Activated naive CD4-positive, alpha-beta T cell treated with anti-CD3 and anti-CD28 coated beads, Interleukin-2, amount 10 ng/mL, durations not matched to agents 7 days and 5 days (primary cell): ENCODE measurements around the gene TXNDC2.
A peak's percentile ranks its signal among the peaks of the same experiment; 100 is the strongest.

ENCODE experiments used
- CTCF ChIA-PET: fragments of 350-600 bp; sonication (Branson Sonifier 250); formaldehyde crosslinking; loops from one replicate; lab custom pipeline; 2021; ENCODE audit warnings: antibody characterized with exemption; lab: Charles Lee
- DNase-seq: peaks from one replicate; pipeline ENCODE4 v3.0.0-alpha.2; 2020
- H3K27ac Mint-ChIP-seq: one replicate; pipeline ENCODE4 v1.8.0; 2021; ENCODE audit warnings: mild to moderate bottlenecking, moderate library complexity, mixed read lengths
- H3K27me3 Mint-ChIP-seq: one replicate; pipeline ENCODE4 v1.8.0; 2021; ENCODE audit warnings: mild to moderate bottlenecking, mixed read lengths
- H3K36me3 Mint-ChIP-seq: one replicate; pipeline ENCODE4 v1.8.0; 2021; ENCODE audit warnings: mixed read lengths
- H3K4me1 Mint-ChIP-seq: one replicate; pipeline ENCODE4 v1.8.0; 2021; ENCODE audit warnings: mixed read lengths
- H3K4me3 Mint-ChIP-seq: one replicate; pipeline ENCODE4 v1.8.0; 2021; ENCODE audit warnings: mild to moderate bottlenecking, moderate library complexity, mixed read lengths
- H3K9me3 Mint-ChIP-seq: one replicate; pipeline ENCODE4 v1.8.0; 2021; ENCODE audit warnings: mixed read lengths

The TXNDC2 gene

DNA sequence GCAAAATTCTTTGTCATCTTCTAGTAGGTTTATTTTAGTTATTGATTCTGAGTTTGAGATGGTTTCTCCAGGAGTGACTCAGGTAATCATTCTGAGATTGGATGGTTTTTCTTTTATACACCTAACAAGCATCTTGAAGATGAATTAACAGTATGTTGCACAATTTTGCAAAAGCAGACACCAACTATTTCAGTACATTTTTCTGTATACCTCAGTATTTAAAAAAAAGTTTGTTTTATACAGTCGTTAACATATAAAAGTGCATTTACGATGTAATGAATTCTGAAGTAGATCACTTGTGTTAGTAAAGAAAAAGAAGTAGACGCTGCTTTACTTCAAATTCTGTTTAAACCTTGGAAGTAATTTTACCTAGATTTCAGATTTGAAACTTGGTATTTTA lies 31.0 kb downstream of the TXNDC2 start:
- Mint-ChIP-seq H3K27me3 (peaks cover 4% of the 10 kb centered on the region), H3K36me3 (peaks cover 3% of the 10 kb centered on the region), H3K27ac (no peak overlapping the region), H3K4me3 (peak overlapping the region; percentile 85), H3K4me1 (peaks cover 32% of the 10 kb centered on the region), H3K9me3 (peaks cover 2% of the 10 kb centered on the region)
- no peak for DNase-seq
- CTCF ChIA-PET, result no interaction called here

DNA sequence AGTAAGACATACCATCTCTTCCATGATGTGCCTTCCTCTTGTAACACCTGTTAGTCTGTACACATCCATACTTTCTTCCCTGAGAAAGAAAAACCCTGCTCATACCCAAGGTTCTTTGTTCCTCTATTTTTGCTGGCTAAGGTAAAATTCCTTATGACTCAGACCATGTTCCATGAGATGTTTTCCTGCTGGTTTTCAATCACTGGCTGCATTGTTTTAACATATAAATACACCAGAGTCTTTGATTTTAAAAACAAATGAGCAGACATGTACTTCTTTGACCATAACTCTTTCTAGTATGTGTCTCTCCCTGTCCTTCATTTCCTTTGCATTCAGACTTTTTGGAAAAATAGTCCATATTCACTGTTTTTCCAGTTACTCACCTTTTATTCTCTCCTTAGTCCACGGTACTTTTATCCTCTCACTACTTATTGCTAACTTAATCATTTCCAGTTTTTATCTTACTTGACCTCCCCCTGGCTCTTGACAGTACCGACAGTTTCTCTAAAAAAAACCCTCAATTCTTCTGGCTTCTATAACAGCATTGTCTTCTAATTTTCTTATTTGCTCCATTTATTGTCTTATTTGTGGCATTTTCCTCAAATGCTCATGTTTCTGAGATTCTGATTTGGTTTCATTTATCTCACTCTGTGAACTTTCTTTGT lies 32.4 kb downstream of the TXNDC2 start:
- H3K9me3 Mint-ChIP-seq, result no peaks in the 10 kb centered on the region
- peaks cover 35% of the 10 kb centered on the region for H3K4me1 Mint-ChIP-seq
- CTCF ChIA-PET, result no interaction called here
- DNase-seq, result no peak
- H3K36me3 Mint-ChIP-seq, result peaks cover 3% of the 10 kb centered on the region
- H3K4me3 Mint-ChIP-seq, result no peak overlapping the region
- H3K27me3 Mint-ChIP-seq, result no peaks in the 10 kb centered on the region
- H3K27ac Mint-ChIP-seq, result no peak overlapping the region

DNA sequence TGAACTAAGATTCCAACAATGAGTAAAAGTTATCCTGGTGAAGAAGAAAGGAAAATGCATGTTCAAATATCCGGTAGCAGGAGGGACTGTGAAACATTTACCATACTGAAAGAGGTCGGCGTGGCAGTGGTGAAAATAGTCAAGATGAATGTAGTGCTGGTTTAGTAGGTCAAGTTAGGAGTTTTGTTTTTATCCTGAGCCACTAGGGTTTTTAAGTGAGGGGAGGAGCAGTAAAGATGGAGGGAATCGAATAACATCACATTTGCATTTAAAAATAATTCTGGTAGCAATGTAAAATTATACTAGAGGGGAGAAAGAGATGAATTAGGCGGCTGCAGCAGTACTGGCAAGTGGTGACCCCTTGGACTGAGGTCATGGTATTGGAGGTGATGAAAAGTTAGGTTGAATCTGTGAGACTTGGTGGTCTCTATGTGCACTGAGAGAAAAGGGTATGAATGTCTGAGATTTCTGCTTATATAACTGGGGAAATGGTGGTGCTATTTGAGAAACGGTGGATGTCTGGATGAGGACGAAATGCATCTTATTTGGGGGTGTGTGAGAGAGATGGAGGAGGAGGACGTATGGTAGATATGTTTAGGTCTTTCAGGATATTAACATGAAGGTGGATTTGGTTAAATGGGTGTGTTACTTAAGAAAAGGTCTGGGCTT lies 33.9 kb downstream of the TXNDC2 start:
- Mint-ChIP-seq H3K36me3 (peaks cover 7% of the 10 kb centered on the region), H3K4me1 (peaks cover 43% of the 10 kb centered on the region), H3K27ac (no peak overlapping the region), H3K4me3 (no peak overlapping the region), H3K9me3 (no peaks in the 10 kb centered on the region), H3K27me3 (no peaks in the 10 kb centered on the region)
- no peak for DNase-seq
- CTCF ChIA-PET, result no interaction called here

DNA sequence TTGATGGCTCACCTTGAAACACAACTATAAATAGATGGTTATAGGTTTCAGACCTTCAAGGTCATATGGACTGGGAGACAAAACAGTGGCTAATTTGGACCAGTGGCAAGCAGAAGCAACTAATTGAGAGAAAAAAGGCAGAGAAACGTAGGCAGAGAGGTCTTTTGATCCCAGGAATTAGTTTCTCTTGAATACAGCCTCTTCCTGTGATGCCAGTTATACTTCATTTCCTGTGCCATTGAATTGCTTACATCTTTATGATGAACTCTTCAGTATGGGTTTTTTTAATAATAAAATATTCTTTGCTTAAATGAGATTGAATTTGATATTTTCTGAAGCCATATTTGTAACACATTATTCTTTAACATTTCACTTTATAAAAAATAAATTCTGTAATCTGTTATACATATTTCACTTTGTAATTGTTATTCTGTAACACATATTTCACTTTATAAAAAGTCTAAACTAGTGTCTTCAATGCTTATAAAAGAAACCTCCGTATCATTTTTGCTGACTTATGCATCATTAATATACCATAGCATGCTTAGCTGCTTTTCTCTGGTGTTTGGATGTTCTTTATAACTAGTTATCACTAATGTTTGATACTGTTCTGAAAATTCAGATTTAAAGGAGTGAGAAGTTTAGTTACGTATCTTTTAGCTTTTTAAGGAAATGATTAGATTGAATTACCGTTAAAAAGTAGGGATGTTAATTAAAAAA lies 37.0 kb downstream of the TXNDC2 start:
- Mint-ChIP-seq H3K27ac (no peak overlapping the region), H3K4me3 (no peak overlapping the region), H3K27me3 (no peaks in the 10 kb centered on the region), H3K36me3 (peaks cover 5% of the 10 kb centered on the region), H3K4me1 (peaks cover 41% of the 10 kb centered on the region), H3K9me3 (no peaks in the 10 kb centered on the region)
- CTCF ChIA-PET, result no interaction called here
- no peak for DNase-seq

DNA sequence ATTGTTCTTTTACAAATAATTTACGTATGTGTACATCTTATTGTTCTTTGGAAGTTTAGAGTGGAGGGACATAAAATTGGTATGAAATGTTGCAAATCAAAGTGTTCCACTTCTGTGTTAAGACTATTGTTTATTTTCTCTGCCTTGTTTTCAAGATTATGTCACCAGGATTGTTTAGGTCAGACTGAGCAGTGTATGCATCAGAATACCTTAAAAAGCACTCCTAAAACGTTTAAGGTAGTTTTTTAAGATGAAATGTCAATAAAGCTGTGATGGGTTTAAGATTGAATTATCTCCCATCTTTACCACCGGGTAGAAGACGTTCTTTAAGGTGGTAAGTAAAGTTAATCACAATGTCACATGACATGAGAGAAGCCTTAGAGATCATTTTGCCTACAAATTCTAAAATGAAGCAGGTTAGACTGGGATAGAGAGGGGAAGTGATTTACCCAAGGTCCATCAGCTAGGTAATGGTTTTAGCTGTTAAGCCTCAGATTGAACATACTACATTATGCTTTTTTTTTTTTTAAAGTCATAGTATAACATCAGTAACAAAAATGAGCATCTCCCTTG lies 38.7 kb downstream of the TXNDC2 start:
- CTCF ChIA-PET, result no interaction called here
- peaks cover 5% of the 10 kb centered on the region for H3K36me3 Mint-ChIP-seq
- no peak for DNase-seq
- no peak overlapping the region for H3K27ac Mint-ChIP-seq
- peaks cover 43% of the 10 kb centered on the region for H3K4me1 Mint-ChIP-seq
- H3K9me3 Mint-ChIP-seq, result no peaks in the 10 kb centered on the region
- no peak overlapping the region for H3K4me3 Mint-ChIP-seq
- no peaks in the 10 kb centered on the region for H3K27me3 Mint-ChIP-seq

DNA sequence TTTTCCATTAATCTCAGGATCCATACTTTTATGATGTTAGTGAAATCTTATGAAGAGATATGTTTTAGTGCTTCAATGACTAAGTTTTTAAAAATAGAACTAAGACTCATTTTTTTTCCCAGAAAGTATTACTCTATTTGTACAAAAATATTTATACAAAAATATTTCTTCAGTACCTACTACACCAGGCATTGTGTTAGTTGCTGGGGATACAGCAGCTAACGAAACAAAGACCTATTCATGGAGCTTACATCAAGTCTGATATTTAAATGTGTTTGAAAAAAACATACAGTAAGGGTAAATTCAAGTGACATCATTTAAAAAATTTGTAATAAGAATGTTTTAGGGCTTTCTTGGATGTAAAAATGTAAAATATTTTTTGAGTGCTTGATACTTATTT lies 39.6 kb downstream of the TXNDC2 start:
- H3K36me3 Mint-ChIP-seq, result peaks cover 5% of the 10 kb centered on the region
- H3K4me1 Mint-ChIP-seq, result peaks cover 43% of the 10 kb centered on the region
- DNase-seq, result no peak

DNA sequence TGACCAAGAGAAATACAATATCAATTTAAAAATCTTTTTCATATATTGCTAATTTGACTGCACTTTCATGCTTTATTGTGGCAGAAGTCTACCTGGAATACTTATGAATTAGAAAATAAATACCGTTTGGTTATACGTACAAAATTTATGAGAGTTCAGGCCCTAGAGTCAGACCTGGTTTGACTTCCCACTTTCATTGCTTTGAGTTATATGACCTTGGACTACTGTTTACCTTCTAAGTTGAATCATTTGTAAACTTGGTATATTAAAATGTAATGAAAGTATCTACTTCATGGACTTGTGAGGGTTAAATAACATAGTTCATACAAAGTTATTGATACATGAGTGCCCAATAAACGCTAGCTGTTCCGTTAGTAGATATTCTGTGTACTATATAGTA lies 40.0 kb downstream of the TXNDC2 start:
- no peak overlapping the region for H3K27ac Mint-ChIP-seq
- CTCF ChIA-PET, result no interaction called here
- H3K9me3 Mint-ChIP-seq, result no peaks in the 10 kb centered on the region
- peaks cover 43% of the 10 kb centered on the region for H3K4me1 Mint-ChIP-seq
- no peak overlapping the region for H3K4me3 Mint-ChIP-seq
- no peak for DNase-seq
- no peaks in the 10 kb centered on the region for H3K27me3 Mint-ChIP-seq
- peaks cover 5% of the 10 kb centered on the region for H3K36me3 Mint-ChIP-seq

More for the DNA sequence above, 39.6 kb downstream of the TXNDC2 start:
- Mint-ChIP-seq H3K4me3 (no peak overlapping the region), H3K27ac (no peak overlapping the region), H3K9me3 (no peaks in the 10 kb centered on the region), H3K27me3 (no peaks in the 10 kb centered on the region)
- CTCF ChIA-PET, result no interaction called here

DNA sequence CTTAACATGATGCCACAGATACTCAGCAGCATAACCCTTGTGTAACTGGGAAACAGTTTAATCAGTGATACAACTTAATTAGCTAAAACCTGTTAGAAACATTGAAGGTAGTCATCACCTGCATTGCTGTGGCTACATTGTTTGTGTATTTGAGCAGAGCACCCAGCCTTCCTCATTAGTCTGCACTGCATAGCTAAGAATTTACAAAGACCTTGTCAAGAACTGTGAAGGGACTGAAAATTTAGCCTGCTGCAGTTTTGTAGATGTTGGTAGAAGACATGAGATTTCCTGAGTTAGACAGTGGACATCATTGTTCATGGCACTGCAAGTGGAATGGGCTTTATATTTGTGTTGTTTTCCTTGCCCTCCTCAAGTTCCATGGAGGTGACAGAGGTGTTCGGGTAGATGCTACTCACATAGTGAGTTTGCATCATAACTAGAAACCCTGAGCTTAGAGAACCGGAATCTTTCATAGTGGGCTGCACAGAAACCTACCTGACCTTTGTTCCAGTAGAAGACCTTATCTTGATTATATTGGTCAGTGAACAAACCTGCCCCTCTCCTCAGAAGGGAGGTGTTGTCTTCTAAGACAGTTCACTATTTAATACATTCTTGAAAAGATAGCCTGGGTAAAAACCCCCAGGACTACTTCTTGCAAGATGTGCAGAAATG lies 40.6 kb downstream of the TXNDC2 start:
- DNase-seq, result no peak
- H3K27me3 Mint-ChIP-seq, result no peaks in the 10 kb centered on the region
- peaks cover 43% of the 10 kb centered on the region for H3K4me1 Mint-ChIP-seq
- H3K9me3 Mint-ChIP-seq, result no peaks in the 10 kb centered on the region
- no peak overlapping the region for H3K4me3 Mint-ChIP-seq
- H3K27ac Mint-ChIP-seq, result no peak overlapping the region
- CTCF ChIA-PET, result no interaction called here
- H3K36me3 Mint-ChIP-seq, result peaks cover 5% of the 10 kb centered on the region

DNA sequence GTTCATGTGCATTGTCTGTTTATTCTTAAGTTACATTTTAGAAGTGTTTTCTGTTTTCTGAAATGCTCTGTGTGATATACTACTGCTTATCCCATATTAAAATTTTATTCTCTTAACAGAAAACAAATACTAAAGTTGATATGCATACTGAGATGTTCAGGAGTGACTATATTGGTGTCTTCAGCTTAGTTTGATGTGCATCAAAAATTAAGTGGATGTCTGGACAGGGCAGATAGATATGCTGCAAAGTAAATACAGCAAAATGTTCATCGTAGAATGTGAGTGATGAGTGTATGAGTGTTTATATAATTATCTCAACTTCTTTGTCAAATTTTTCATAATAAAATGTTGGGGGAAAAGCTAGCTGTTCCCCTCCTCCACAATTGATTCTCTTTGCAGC lies 41.2 kb downstream of the TXNDC2 start:
- CTCF ChIA-PET, result no interaction called here
- H3K27ac Mint-ChIP-seq, result no peak overlapping the region

DNA sequence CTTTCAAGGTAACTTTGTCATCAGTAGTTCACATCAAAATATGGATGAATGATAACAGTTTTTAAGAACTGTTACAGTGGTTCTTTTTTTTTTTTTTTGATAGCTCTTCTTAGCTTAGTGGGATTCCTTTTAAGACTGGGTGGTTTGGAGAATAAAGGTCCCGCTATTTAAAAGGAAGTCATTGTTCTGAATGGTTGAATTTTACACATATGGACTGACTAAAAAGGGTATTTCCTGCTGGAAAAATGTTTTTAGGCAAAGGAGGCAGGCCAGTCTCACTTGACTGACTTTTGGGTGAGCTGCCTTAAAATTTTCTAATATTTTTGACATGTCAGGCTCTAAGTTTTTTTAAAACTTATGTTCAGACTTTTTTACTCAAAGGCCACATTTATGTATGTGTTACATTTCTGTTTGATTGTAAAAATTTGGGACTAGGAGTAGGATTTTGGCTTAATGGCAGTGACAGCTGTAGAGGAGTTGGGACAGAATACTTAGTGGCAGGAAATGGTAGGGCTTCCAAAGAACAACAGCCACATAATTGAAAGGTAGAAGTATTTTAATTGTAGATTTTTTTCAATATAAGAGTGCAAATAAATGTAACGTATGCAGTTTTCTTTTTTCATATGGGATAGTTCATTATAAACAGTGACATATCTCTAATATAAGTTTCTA lies 41.8 kb downstream of the TXNDC2 start:
- H3K4me3 Mint-ChIP-seq, result no peak overlapping the region
- H3K27ac Mint-ChIP-seq, result no peak overlapping the region
- CTCF ChIA-PET, result no interaction called here
- H3K36me3 Mint-ChIP-seq, result peaks cover 11% of the 10 kb centered on the region
- no peaks in the 10 kb centered on the region for H3K27me3 Mint-ChIP-seq
- H3K4me1 Mint-ChIP-seq, result peaks cover 36% of the 10 kb centered on the region
- no peak for DNase-seq
- no peaks in the 10 kb centered on the region for H3K9me3 Mint-ChIP-seq

More for the DNA sequence above, 41.2 kb downstream of the TXNDC2 start:
- DNase-seq, result no peak
- Mint-ChIP-seq H3K4me1 (peaks cover 41% of the 10 kb centered on the region), H3K36me3 (peaks cover 8% of the 10 kb centered on the region), H3K27me3 (no peaks in the 10 kb centered on the region), H3K4me3 (no peak overlapping the region), H3K9me3 (no peaks in the 10 kb centered on the region)

DNA sequence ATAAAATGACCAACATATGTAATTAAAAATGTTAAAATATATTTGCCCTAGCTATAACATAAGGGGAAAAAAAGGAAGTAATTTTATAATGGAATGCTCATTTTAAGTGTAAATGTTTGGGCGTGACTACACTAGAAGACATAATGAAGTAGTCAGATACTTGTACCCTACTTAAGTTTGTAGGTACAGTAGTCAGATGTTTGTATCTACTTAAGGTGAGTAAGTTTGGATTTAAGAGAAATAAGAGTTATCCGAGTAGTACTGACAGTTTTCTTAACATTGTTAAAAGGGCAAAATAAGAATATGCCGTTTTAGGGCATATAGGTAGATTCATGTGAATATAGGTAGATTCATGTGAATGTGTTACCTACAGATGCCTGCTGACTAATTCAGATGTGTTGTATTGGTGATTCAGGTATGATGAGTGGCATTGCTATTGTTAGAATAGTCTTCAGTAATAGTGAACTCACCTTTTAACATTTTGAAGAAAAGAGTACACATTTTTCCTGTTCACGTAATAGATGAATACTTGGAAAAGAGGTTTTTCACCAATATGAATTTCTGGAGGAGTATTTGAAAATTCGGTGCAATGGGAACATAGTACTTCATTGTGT lies 43.0 kb downstream of the TXNDC2 start:
- CTCF ChIA-PET, result no interaction called here
- H3K9me3 Mint-ChIP-seq, result no peaks in the 10 kb centered on the region
- peaks cover 26% of the 10 kb centered on the region for H3K4me1 Mint-ChIP-seq
- no peaks in the 10 kb centered on the region for H3K27me3 Mint-ChIP-seq
- DNase-seq, result no peak
- H3K27ac Mint-ChIP-seq, result no peak overlapping the region
- H3K4me3 Mint-ChIP-seq, result no peak overlapping the region
- peaks cover 20% of the 10 kb centered on the region for H3K36me3 Mint-ChIP-seq

DNA sequence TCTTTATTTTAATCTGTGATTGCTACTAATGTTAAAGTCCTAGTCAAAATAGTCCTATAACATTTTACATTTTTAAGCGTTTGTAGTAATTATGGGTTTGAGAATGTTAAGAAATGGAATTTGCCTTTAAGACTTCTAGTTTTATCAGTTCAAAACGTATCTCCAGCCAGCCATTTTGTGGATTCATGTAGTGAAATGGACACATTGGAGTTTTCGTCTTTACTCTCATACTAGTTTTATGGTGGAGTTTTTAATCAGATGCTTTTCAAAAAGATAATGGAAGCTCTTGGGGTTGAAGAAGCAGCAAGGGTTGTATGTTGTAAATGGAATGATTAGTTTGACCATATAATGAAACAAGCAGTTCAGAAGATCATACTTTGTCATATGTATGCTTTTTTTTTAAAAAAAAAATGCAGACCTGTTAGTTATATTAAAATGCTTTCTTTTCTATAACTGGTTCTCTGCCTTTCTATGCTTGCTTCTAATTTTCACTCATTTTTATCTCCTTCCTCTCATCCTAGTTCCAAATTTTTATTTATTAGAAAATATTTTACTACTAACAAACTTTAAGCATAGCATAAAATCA lies 44.6 kb downstream of the TXNDC2 start:
- no peaks in the 10 kb centered on the region for H3K27me3 Mint-ChIP-seq
- no peak overlapping the region for H3K27ac Mint-ChIP-seq
- H3K36me3 Mint-ChIP-seq, result peaks cover 19% of the 10 kb centered on the region
- no peaks in the 10 kb centered on the region for H3K9me3 Mint-ChIP-seq
- CTCF ChIA-PET, result no interaction called here
- DNase-seq, result no peak
- peaks cover 17% of the 10 kb centered on the region for H3K4me1 Mint-ChIP-seq
- H3K4me3 Mint-ChIP-seq, result no peak overlapping the region

DNA sequence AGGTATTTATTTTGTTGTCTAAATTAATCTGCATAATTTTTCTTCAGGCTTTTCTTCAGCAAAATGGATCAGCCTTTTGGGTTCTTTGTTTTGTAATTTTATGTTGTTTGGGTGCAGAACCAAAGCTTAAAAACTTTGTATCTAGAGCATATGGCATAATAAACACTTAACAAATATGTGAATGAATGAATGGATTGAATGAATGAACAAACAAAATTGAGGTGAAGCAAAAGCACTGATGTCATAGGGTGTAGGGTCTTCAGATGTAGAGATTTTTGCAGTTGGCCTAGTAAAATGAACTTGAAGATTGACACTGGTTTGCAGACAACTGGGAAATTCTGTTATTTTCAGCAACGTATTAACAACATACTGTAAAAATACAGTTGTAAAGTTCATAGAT lies 45.4 kb downstream of the TXNDC2 start:
- Mint-ChIP-seq H3K27ac (no peak overlapping the region), H3K9me3 (no peaks in the 10 kb centered on the region), H3K27me3 (no peaks in the 10 kb centered on the region), H3K4me1 (peaks cover 17% of the 10 kb centered on the region), H3K4me3 (no peak overlapping the region), H3K36me3 (peaks cover 19% of the 10 kb centered on the region)
- no peak for DNase-seq
- CTCF ChIA-PET, result no interaction called here
